Anterior cingulate cortex (tissue), 58 donors: ENCODE measurements around the gene SLC6A8.
"Not testable (repeated sequence)": the region's sequence is repeated elsewhere in the genome, so short reads cannot be mapped to it uniquely, and the experiment has no call there.

Experiments
- DNase-seq, 58 donors: peaks; one replicate each; lab custom pipeline; 2025; lab: John Stamatoyannopoulos, UW

SLC6A8 gene

DNA sequence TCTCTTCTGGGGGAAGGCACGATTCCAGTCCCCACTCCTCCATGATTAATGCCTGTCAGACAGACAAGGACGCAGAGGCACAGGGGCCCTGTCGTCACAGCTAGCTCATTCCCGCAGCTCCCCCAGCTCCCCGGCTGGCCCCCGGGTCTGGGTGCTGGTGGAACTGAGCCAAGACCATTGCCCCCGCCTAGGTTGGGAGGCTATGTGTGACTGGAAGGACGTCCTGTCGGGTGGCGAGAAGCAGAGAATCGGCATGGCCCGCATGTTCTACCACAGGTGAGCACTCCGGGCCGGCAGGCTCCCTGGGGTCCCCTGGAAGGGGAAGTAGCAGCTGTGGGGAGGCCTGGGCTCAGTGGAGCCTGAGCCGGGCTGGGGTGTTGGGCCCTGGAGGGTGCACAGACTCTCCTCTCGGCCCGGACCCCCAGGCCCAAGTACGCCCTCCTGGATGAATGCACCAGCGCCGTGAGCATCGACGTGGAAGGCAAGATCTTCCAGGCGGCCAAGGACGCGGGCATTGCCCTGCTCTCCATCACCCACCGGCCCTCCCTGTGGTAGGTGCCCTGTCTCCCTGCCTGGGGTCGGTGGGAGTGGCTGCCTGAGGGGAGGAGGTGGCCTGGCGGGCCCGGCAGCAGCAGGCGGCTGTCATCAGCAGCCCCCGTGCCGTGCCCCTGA lies 55.2 kb downstream of the SLC6A8 start:
- not testable (repeated sequence) for DNase-seq

DNA sequence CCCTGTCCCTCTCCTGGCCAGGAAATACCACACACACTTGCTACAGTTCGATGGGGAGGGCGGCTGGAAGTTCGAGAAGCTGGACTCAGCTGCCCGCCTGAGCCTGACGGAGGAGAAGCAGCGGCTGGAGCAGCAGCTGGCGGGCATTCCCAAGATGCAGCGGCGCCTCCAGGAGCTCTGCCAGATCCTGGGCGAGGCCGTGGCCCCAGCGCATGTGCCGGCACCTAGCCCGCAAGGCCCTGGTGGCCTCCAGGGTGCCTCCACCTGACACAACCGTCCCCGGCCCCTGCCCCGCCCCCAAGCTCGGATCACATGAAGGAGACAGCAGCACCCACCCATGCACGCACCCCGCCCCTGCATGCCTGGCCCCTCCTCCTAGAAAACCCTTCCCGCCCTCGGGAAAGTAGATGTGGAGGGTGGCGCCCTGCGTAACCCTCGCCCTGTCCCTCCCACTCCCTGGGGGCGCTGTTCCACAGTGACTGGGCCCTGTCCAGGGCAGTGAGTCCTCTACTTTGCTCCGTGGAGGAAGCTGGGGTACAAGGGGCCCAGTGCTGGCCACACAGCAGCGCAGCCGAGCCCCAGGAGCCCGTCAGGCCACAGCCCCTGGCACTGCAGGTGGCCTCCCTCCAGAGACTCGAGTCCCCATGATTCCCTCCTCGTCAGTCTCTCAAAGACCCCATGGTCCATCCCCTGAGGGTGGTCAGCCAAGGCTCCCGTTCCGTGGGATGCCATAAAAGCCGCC lies 55.9 kb downstream of the SLC6A8 start:
- DNase-seq = not testable (repeated sequence)

DNA sequence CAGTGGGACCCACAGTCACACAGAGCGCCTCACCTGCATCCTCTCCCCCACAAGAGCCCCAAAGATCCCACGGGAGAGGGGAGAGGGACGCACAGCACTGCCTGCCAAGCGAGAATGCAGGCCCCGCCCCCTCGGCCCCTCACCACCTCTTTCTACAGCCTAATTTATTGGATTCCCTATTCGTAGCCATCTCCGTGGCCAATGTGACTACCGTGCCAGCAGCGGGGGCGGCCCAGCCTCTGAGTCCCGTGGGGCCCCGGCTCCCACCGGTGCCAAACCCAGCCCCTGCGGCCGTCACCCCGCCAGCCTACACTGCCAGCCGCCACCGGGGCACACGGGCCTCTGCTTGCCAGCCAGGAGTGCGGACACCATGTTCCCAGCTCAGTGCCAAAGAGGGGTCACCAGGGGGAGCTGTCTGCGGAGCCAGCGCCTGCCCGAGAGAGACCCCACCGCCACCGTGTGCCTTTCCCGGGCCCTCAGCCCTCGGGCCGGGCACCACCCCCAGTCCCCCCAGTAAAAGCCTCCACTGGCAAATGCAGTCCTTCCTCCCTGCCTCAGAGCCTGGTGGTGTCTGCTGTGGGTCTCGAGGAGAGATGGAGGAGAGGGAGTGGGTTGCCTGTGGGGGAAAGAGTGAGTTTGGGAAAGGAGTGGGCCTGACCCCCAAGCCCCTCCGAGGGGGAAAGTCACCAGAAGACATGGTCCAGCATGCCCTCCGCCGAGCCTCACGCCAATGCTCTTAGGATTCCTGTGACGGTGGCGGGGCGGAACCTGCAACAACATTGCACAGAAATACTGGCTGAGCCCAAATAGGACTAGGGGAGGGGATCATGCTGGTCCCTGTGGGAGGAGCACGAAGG lies 56.7 kb downstream of the SLC6A8 start:
- DNase-seq = peak in 6 of 58 donors; percentile 10 to 53 (median 24)

DNA sequence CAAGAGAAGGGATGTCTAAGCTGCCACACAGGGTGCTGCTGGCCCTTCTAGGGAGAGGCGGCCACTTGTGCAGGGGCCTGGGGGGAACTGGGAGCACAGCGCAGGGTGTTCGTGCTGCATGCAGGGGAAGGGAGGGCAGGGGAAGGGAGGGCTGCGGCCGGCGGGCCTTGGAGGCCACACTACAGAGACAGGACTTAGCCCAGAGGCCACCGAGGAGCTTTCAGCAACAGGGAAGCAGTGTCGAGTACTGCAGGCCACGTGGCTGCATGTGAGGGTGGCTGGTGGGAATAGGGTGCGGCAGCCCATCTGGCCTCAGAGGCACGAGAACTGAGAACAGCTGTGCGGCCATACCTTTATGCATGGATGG lies 57.3 kb downstream of the SLC6A8 start:
- not testable (repeated sequence) for DNase-seq
